A673 (cell line): ENCODE data around the gene ZIC5. TPM values are rescaled to one million over a fixed set of nuclear protein-coding genes. Genes with fewer than 3 reads are reported as not detected.

Experiments
- BruUV-seq: library from RNA; stranded (reverse); fragments of 400-500 nt; replicated peaks from 2 replicates; lab custom pipeline; 2021; lab: Mats Ljungman, UMichigan
- CTCF ChIA-PET: fragments of 300-600 bp; sonication (Branson Sonifier 250); formaldehyde crosslinking; loops from one replicate; lab custom pipeline; 2022; ENCODE audit warnings: antibody characterized with exemption; lab: Charles Lee
- POLR2A ChIA-PET: fragments of 300-600 bp; sonication (Branson Sonifier 250); formaldehyde crosslinking; loops from one replicate; lab custom pipeline; 2022; ENCODE audit warnings: antibody characterized with exemption; ENCODE audit not compliant: low non-redundant PET; lab: Charles Lee
- DNase-seq: peaks from one replicate; pipeline ENCODE4 v3.0.0-alpha.2; 2015; ENCODE audit warnings: low spot score
- H3K27ac ChIP-seq: fragments of 200-600 bp; sonication (generic); 2 replicates; pipeline ENCODE4 v1.5.1; 2016; ENCODE audit warnings: mixed run types, low read depth, mild to moderate bottlenecking, mixed read lengths, antibody characterized with exemption, low read length; ENCODE audit not compliant: poor library complexity, severe bottlenecking
- H3K27me3 ChIP-seq: fragments of 200-600 bp; sonication (generic); replicated peaks from 2 replicates; pipeline ENCODE4 v1.6.1; 2017; ENCODE audit warnings: mixed run types, low read depth, mild to moderate bottlenecking, mixed read lengths, antibody characterized with exemption, low read length; ENCODE audit not compliant: insufficient read depth, poor library complexity
- H3K36me3 ChIP-seq: fragments of 200-600 bp; sonication (generic); 2 replicates; pipeline ENCODE4 v1.6.1; 2016; ENCODE audit warnings: mixed run types, mild to moderate bottlenecking, mixed read lengths, antibody characterized with exemption, low read length; ENCODE audit not compliant: insufficient read depth, poor library complexity, severe bottlenecking
- H3K4me1 ChIP-seq: fragments of 200-600 bp; sonication (generic); 2 replicates; pipeline ENCODE4 v1.6.1; 2017; ENCODE audit warnings: mixed run types, mild to moderate bottlenecking, mixed read lengths, antibody characterized with exemption, low read length; ENCODE audit not compliant: insufficient read depth, poor library complexity, severe bottlenecking
- H3K4me3 ChIP-seq: fragments of 200-600 bp; sonication (generic); 2 replicates; pipeline ENCODE4 v1.5.1; 2016; ENCODE audit warnings: low read depth, mixed run types, mild to moderate bottlenecking, mixed read lengths, low read length; ENCODE audit not compliant: poor library complexity, severe bottlenecking
- H3K9me3 ChIP-seq: fragments of 200-600 bp; sonication (generic); 2 replicates; pipeline ENCODE4 v1.6.1; 2016; ENCODE audit warnings: mixed run types, low read depth, mild to moderate bottlenecking, mixed read lengths, antibody characterized with exemption, low read length; ENCODE audit not compliant: poor library complexity, severe bottlenecking
- CTCF ChIP-seq: fragments of 300-800, 200-600 bp; sonication (generic); conservative IDR thresholded peaks from 2 replicates; pipeline ENCODE4 v1.5.1; 2017; ENCODE audit warnings: low read depth, mild to moderate bottlenecking, antibody characterized with exemption, low read length, moderate library complexity, mixed read lengths
- EZH2 ChIP-seq: fragments of 200-600 bp; sonication (generic); IDR thresholded peaks from 2 replicates; pipeline ENCODE4 v1.6.1; 2017; ENCODE audit warnings: borderline replicate concordance, low read depth, mild to moderate bottlenecking, mixed read lengths, antibody characterized with exemption, low read length; ENCODE audit not compliant: poor library complexity, severe bottlenecking
- intact Hi-C: fragments of 100-400 bp; cut with micrococcal nuclease; formaldehyde crosslinking; loops from one replicate; pipeline ENCODE4 v1.10.0; 2022; ENCODE audit not compliant: unreplicated experiment
- total RNA-seq: library from RNA; stranded (reverse); gene quantifications from 2 replicates; pipeline ENCODE4 v1.2.3, GENCODE V29; 2021

ZIC5 gene
- total RNA-seq, 1 experiment from 2014 or later, result 25.2 TPM

- ChIA-PET CTCF (no interaction called here), POLR2A (no interaction called here)
These were observed 27.0 kb downstream of the ZIC5 start for GRCh38 chr13:99944606-99945005.

GRCh38 chr13:99944102-99944501 lies 27.5 kb downstream of the ZIC5 start:
- ChIA-PET CTCF (no interaction called here), POLR2A (no interaction called here)
- no TSS peak for BruUV-seq
- Histone ChIP-seq H3K4me3 (no peak overlapping the region), H3K27me3 (no peaks in the 10 kb centered on the region), H3K27ac (no peak overlapping the region), H3K9me3 (no peaks in the 10 kb centered on the region), H3K36me3 (no peaks in the 10 kb centered on the region), H3K4me1 (peaks cover under 1% of the 10 kb centered on the region)
- no peak for DNase-seq
- intact Hi-C loops, result no loop called here
- TF ChIP-seq EZH2 (no peak), CTCF (no peak)

More at GRCh38 chr13:99944606-99945005, 27.0 kb downstream of the ZIC5 start:
- TF ChIP-seq CTCF (no peak), EZH2 (no peak)
- no peaks in the 10 kb centered on the region for H3K9me3 ChIP-seq
- H3K27ac ChIP-seq, result no peak overlapping the region
- intact Hi-C loops, result no loop called here
- H3K27me3 ChIP-seq, result no peaks in the 10 kb centered on the region
- H3K36me3 ChIP-seq, result no peaks in the 10 kb centered on the region
- H3K4me3 ChIP-seq, result no peak overlapping the region
- DNase-seq, result no peak
- H3K4me1 ChIP-seq, result peaks cover 5% of the 10 kb centered on the region
- no TSS peak for BruUV-seq

- H3K27ac ChIP-seq, result no peak overlapping the region
- BruUV-seq, result no TSS peak
- POLR2A ChIA-PET, result no interaction called here
- TF ChIP-seq CTCF, result no peak
- no peak for TF ChIP-seq EZH2
- no peak for DNase-seq
- H3K27me3 ChIP-seq, result no peaks in the 10 kb centered on the region
- H3K4me1 ChIP-seq, result no peaks in the 10 kb centered on the region
- no peak overlapping the region for H3K4me3 ChIP-seq
- intact Hi-C loops, result no loop called here
- H3K36me3 ChIP-seq, result no peaks in the 10 kb centered on the region
- H3K9me3 ChIP-seq, result no peaks in the 10 kb centered on the region
- CTCF ChIA-PET, result no interaction called here
These were observed 29.7 kb downstream of the ZIC5 start for GRCh38 chr13:99941911-99942310.
